ENCODE results near the gene CPNE4.

Gene CPNE4

GRCh38 chr3:131795390-131796090, 239.3 kb downstream of the CPNE4 start:
- peak; percentile 52 for DNase-seq

GRCh38 chr3:131794766-131795388, 239.9 kb downstream of the CPNE4 start:
- DNase-seq: peak; percentile 72

GRCh38 chr3:131793870-131794269, 240.9 kb downstream of the CPNE4 start:
- DNase-seq: no peak

GRCh38 chr3:131789188-131789587, 245.6 kb downstream of the CPNE4 start:
- no peak for DNase-seq

GRCh38 chr3:131786386-131786785, 248.4 kb downstream of the CPNE4 start:
- DNase-seq: no peak

- no peak for DNase-seq
These were observed 252.1 kb downstream of the CPNE4 start for GRCh38 chr3:131782751-131783150.

- DNase-seq: no peak
These were observed 256.3 kb downstream of the CPNE4 start for GRCh38 chr3:131778526-131778925.

GRCh38 chr3:131775650-131776049, 259.2 kb downstream of the CPNE4 start:
- DNase-seq: no peak

GRCh38 chr3:131772269-131773026, 262.4 kb downstream of the CPNE4 start:
- DNase-seq: no peak

GRCh38 chr3:131762981-131763564, 271.7 kb downstream of the CPNE4 start:
- no peak for DNase-seq

GRCh38 chr3:131756405-131756804, 278.4 kb downstream of the CPNE4 start:
- DNase-seq: no peak

- no peak for DNase-seq
These were observed 279.4 kb downstream of the CPNE4 start for GRCh38 chr3:131755380-131755779.

GRCh38 chr3:131750256-131750655, 284.6 kb downstream of the CPNE4 start:
- DNase-seq: no peak

GRCh38 chr3:131749826-131750225, 285.0 kb downstream of the CPNE4 start:
- no peak for DNase-seq

GRCh38 chr3:131747466-131747865, 287.3 kb downstream of the CPNE4 start:
- DNase-seq: no peak

GRCh38 chr3:131744765-131745164, 290.0 kb downstream of the CPNE4 start:
- no peak for DNase-seq

GRCh38 chr3:131743126-131743525, 291.7 kb downstream of the CPNE4 start:
- DNase-seq: no peak

- no peak for DNase-seq
These were observed 295.6 kb downstream of the CPNE4 start for GRCh38 chr3:131739211-131739610.

GRCh38 chr3:131738095-131738494, 296.7 kb downstream of the CPNE4 start:
- no peak for DNase-seq

GRCh38 chr3:131735544-131735943, 299.3 kb downstream of the CPNE4 start:
- no peak for DNase-seq

GRCh38 chr3:131735116-131735515, 299.7 kb downstream of the CPNE4 start:
- no peak for DNase-seq

- DNase-seq: no peak
These were observed 301.6 kb downstream of the CPNE4 start for GRCh38 chr3:131733086-131733841.

GRCh38 chr3:131731709-131732108, 303.1 kb downstream of the CPNE4 start:
- DNase-seq: no peak
